Measurements from ENCODE around the gene ST6GALNAC2.
"Not testable (repeated sequence)": the region's sequence is repeated elsewhere in the genome, so short reads cannot be mapped to it uniquely, and the experiment has no call there.

ST6GALNAC2 gene

GRCh38 chr17:76530095-76530723, 55.5 kb downstream of the ST6GALNAC2 start:
- DNase-seq, result no peak

- DNase-seq, result peak in 28 of 58 donors; percentile 13 to 80 (median 46)
Observed at GRCh38 chr17:76529224-76530094, 56.2 kb downstream of the ST6GALNAC2 start.

GRCh38 chr17:76528528-76529223, 57.0 kb downstream of the ST6GALNAC2 start:
- DNase-seq, result no peak

GRCh38 chr17:76528156-76528527, 57.5 kb downstream of the ST6GALNAC2 start:
- DNase-seq, result no peak

GRCh38 chr17:76527430-76528111, 58.1 kb downstream of the ST6GALNAC2 start:
- DNase-seq, result no peak

GRCh38 chr17:76527016-76527415, 58.6 kb downstream of the ST6GALNAC2 start:
- not testable (repeated sequence) for DNase-seq

- not testable (repeated sequence) for DNase-seq
Observed at GRCh38 chr17:76525513-76525833, 60.2 kb downstream of the ST6GALNAC2 start.

GRCh38 chr17:76524598-76525512, 60.8 kb downstream of the ST6GALNAC2 start:
- DNase-seq, result no peak

GRCh38 chr17:76523084-76524037, 62.3 kb downstream of the ST6GALNAC2 start:
- peak in 48 of 58 donors; percentile 11 to 77 (median 52) for DNase-seq

GRCh38 chr17:76521683-76522082, 64.0 kb downstream of the ST6GALNAC2 start:
- not testable (repeated sequence) for DNase-seq

GRCh38 chr17:76521262-76521661, 64.4 kb downstream of the ST6GALNAC2 start:
- no peak for DNase-seq

- no peak for DNase-seq
Observed at GRCh38 chr17:76519048-76519966, 66.4 kb downstream of the ST6GALNAC2 start.

DNA sequence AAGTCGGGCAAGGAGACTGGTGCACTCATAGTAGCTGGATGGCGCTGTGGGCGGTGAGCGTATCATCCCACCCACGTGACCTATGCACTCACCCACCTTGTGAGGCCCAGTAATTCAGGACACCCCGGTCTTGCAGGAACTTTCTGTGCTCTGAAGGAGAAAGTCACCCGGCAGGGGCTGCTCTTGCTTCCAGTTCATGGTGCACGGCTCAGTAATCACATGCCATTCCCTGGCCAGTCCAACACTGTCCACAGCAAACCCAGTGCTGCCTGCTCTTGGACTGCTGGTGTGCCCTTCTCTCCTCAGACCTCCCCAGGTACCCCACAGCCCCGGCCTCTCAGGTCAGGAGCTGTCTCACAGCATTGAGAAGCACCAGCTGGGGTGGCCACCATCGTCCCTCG, 68.0 kb downstream of the ST6GALNAC2 start:
- no peak for DNase-seq

Data from anterior cingulate cortex (tissue), 58 donors.